NOMO-1 (cell line): ENCODE data around the gene PRKCE.
"Not testable (repeated sequence)": the region's sequence is repeated elsewhere in the genome, so short reads cannot be mapped to it uniquely, and the experiment has no call there.

Source experiments
- DNase-seq, 2 experiments: peaks; one replicate each; lab custom pipeline; 2025; ENCODE audit not compliant: unreplicated experiment in 2 of 2; lab: John Stamatoyannopoulos, UW

The PRKCE gene

GRCh38 chr2:45852450-45853150, 201.1 kb downstream of the PRKCE start:
- no peak for DNase-seq

- no peak for DNase-seq
Measured at GRCh38 chr2:45855374-45855773, 203.9 kb downstream of the PRKCE start.

- DNase-seq, result no peak
Measured at GRCh38 chr2:45856391-45857274, 205.2 kb downstream of the PRKCE start.

- DNase-seq, result no peak
Measured at GRCh38 chr2:45857275-45857609, 205.8 kb downstream of the PRKCE start.

- no peak for DNase-seq
Measured at GRCh38 chr2:45857867-45858520, 206.5 kb downstream of the PRKCE start.

GRCh38 chr2:45858872-45859271, 207.4 kb downstream of the PRKCE start:
- DNase-seq, result not testable (repeated sequence)

GRCh38 chr2:45859682-45860081, 208.2 kb downstream of the PRKCE start:
- no peak for DNase-seq

GRCh38 chr2:45860136-45861121, 209.0 kb downstream of the PRKCE start:
- peak; percentile 28 to 39 for DNase-seq

GRCh38 chr2:45862843-45863242, 211.4 kb downstream of the PRKCE start:
- DNase-seq, result peak; percentile 22

- no peak for DNase-seq
Measured at GRCh38 chr2:45864121-45864520, 212.6 kb downstream of the PRKCE start.

- DNase-seq, result no peak
Measured at GRCh38 chr2:45867349-45867748, 215.9 kb downstream of the PRKCE start.

- no peak for DNase-seq
Measured at GRCh38 chr2:45867800-45868199, 216.3 kb downstream of the PRKCE start.

- DNase-seq, result no peak
Measured at GRCh38 chr2:45869165-45869501, 217.7 kb downstream of the PRKCE start.

- DNase-seq, result no peak
Measured at GRCh38 chr2:45871025-45871424, 219.6 kb downstream of the PRKCE start.

GRCh38 chr2:45871541-45871940, 220.1 kb downstream of the PRKCE start:
- no peak for DNase-seq

- DNase-seq, result no peak
Measured at GRCh38 chr2:45872211-45872610, 220.7 kb downstream of the PRKCE start.

GRCh38 chr2:45874344-45874743, 222.9 kb downstream of the PRKCE start:
- no peak for DNase-seq

GRCh38 chr2:45876611-45877010, 225.1 kb downstream of the PRKCE start:
- no peak for DNase-seq

- DNase-seq, result no peak
Measured at GRCh38 chr2:45879406-45879805, 227.9 kb downstream of the PRKCE start.

- no peak for DNase-seq
Measured at GRCh38 chr2:45879936-45880335, 228.5 kb downstream of the PRKCE start.
